HepG2 (cell line): ENCODE measurements around the gene GNA15. TPM values are rescaled to one million over a fixed set of nuclear protein-coding genes. Genes with fewer than 3 reads are reported as not detected.

Experiments
- ARNTL ChIP-seq: sonication (generic); formaldehyde crosslinking; IDR thresholded peaks from 2 replicates; pipeline ENCODE4 v1.4.0; 2020; ENCODE audit warnings: mild to moderate bottlenecking, missing genetic modification reagents
- HMGA1 ChIP-seq: sonication (generic); formaldehyde crosslinking; conservative IDR thresholded peaks from 2 replicates; pipeline ENCODE4 v1.4.0; 2020; ENCODE audit warnings: missing genetic modification reagents
- KDM2A ChIP-seq: sonication (generic); formaldehyde crosslinking; IDR thresholded peaks from 2 replicates; pipeline ENCODE4 v1.4.0; 2020; ENCODE audit warnings: low read depth, missing genetic modification reagents, borderline replicate concordance
- KLF12 ChIP-seq: sonication (generic); formaldehyde crosslinking; IDR thresholded peaks from 2 replicates; pipeline ENCODE4 v1.4.0; 2020; ENCODE audit warnings: missing genetic modification reagents, borderline replicate concordance
- KLF6 ChIP-seq: IDR thresholded peaks from 2 replicates; pipeline ENCODE4 v1.8.0; 2016; ENCODE audit warnings: missing biosample characterization, missing genetic modification reagents
- LCORL ChIP-seq, 2 experiments: fragments of 450-650 bp in 1 of 2; sonication (generic) in 1 of 2; formaldehyde crosslinking in 1 of 2; IDR thresholded peaks; 2 replicates each; pipeline versions ENCODE4 v1.5.0 to v1.6.1; 2017 to 2020; ENCODE audit warnings: antibody characterized with exemption in 1 of 2, missing genetic modification reagents in 1 of 2
- NFYB ChIP-seq: sonication (generic); formaldehyde crosslinking; IDR thresholded peaks from 2 replicates; pipeline ENCODE4 v1.4.0; 2020; ENCODE audit warnings: missing genetic modification reagents
- RBAK ChIP-seq: sonication (generic); formaldehyde crosslinking; IDR thresholded peaks from 2 replicates; pipeline ENCODE4 v1.5.1; 2020; ENCODE audit warnings: mild to moderate bottlenecking, missing genetic modification reagents
- RBFOX2 ChIP-seq: fragments of 200-400 bp; formaldehyde crosslinking; IDR thresholded peaks from 2 replicates; pipeline ENCODE4 v1.6.1; 2017; ENCODE audit warnings: low read depth, mild to moderate bottlenecking, low read length
- polyA plus RNA-seq, 8 experiments: library from polyadenylated mRNA; depleted of rRNA in 3 of 8; stranded (reverse) in 7 of 8; unstranded in 1 of 8; fragments of >200 nt; fragmentation: Illumina TruSeq in 4 of 8; extraction: Trizol in 4 of 8; gene quantifications; 2 replicates each; pipeline versions ENCODE4 v1.2.1 to v1.2.3, GENCODE V29; 2011 to 2016; ENCODE audit warnings: low read depth in 4 of 8, missing spikeins in 1 of 8, mixed read lengths in 1 of 8; ENCODE audit not compliant: insufficient read depth in 1 of 8
- total RNA-seq, 5 experiments: library from RNA; depleted of rRNA; stranded (reverse); fragments of >200 nt; fragmentation: Illumina TruSeq; extraction: Trizol; gene quantifications; 2 replicates each; pipeline ENCODE4 v1.2.3, GENCODE V29; 2016; ENCODE audit warnings: low read depth in 1 of 5
- TF ChIP-seq, protein P1 (sequence below): sonication (generic); formaldehyde crosslinking; IDR thresholded peaks from 2 replicates; pipeline ENCODE4 v1.5.0; 2020; ENCODE audit warnings: mild to moderate bottlenecking, missing genetic modification reagents
- TF ChIP-seq, protein P2 (sequence below): IDR thresholded peaks from 2 replicates; pipeline ENCODE4 v1.6.1; 2016; ENCODE audit warnings: mild to moderate bottlenecking
- TF ChIP-seq, protein P3 (sequence below): sonication (generic); formaldehyde crosslinking; IDR thresholded peaks from 2 replicates; pipeline ENCODE4 v1.5.0; 2020; ENCODE audit warnings: mild to moderate bottlenecking, missing genetic modification reagents
- TF ChIP-seq, protein P4 (sequence below): sonication (generic); formaldehyde crosslinking; IDR thresholded peaks from 2 replicates; pipeline ENCODE4 v1.8.1; 2023; ENCODE audit warnings: missing genetic modification reagents, inconsistent platforms, borderline replicate concordance
- TF ChIP-seq, protein P5 (sequence below): sonication (generic); formaldehyde crosslinking; IDR thresholded peaks from 2 replicates; pipeline ENCODE4 v1.8.0; 2022; ENCODE audit warnings: missing genetic modification reagents, mild to moderate bottlenecking, moderate library complexity, borderline replicate concordance
- TF ChIP-seq, protein P6 (sequence below): sonication (generic); formaldehyde crosslinking; conservative IDR thresholded peaks from 2 replicates; pipeline ENCODE4 v1.8.0; 2022; ENCODE audit warnings: missing genetic modification reagents
- TF ChIP-seq, protein P7 (sequence below): sonication (generic); formaldehyde crosslinking; IDR thresholded peaks from 2 replicates; pipeline ENCODE4 v1.8.0; 2022; ENCODE audit warnings: missing genetic modification reagents, low read depth, mild to moderate bottlenecking, borderline replicate concordance

The GNA15 gene
- total and polyA plus RNA-seq, 2 of the 13 experiments (the other 11 are each of a cell fraction or from before 2014, with no cell fraction given): not detected

DNA sequence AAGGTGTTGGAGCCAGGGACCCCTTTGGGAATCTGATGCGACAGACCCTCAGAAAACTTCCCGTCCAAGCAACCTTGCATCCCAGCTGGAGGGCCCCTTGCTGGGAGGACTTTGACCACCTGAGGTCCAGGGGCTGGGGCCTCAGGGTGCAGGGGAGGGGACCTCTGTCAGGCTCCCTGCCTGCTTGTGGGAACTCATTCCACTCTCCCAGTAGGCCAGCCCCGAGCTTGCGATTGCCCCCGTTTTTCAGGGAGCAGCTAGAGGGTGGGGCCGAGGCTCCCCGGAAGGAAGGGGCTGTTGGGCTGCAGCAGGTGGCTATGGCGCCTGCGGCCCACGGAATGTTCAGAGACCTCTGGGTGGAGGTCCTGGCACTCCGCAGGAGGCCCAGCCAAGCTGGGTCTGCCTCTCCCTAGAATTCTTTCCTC, 38.9 kb upstream of the GNA15 start (continued):
- TF ChIP-seq, protein P1, sequence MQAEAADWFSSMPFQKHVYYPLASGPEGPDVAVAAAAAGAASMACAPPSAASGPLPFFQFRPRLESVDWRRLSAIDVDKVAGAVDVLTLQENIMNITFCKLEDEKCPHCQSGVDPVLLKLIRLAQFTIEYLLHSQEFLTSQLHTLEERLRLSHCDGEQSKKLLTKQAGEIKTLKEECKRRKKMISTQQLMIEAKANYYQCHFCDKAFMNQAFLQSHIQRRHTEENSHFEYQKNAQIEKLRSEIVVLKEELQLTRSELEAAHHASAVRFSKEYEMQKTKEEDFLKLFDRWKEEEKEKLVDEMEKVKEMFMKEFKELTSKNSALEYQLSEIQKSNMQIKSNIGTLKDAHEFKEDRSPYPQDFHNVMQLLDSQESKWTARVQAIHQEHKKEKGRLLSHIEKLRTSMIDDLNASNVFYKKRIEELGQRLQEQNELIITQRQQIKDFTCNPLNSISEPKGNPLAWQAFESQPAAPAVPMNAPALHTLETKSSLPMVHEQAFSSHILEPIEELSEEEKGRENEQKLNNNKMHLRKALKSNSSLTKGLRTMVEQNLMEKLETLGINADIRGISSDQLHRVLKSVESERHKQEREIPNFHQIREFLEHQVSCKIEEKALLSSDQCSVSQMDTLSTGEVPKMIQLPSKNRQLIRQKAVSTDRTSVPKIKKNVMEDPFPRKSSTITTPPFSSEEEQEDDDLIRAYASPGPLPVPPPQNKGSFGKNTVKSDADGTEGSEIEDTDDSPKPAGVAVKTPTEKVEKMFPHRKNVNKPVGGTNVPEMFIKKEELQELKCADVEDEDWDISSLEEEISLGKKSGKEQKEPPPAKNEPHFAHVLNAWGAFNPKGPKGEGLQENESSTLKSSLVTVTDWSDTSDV (CRISPR knock-in tag): no peak
- TF ChIP-seq KLF12 (CRISPR knock-in tag) (no peak), NFYB (CRISPR knock-in tag) (no peak), KLF6 (CRISPR knock-in tag) (0 out of 2 replicates have a peak, but pooled peaks have one; percentile 20), ARNTL (CRISPR knock-in tag) (no peak), KDM2A (CRISPR knock-in tag) (no peak; the same call in 1 of the 2 replicates), RBFOX2 (no peak), HMGA1 (no peak), RBAK (CRISPR knock-in tag) (no peak), LCORL (IDR thresholded peaks at IDR 0.05) (no peak), LCORL (CRISPR knock-in tag; IDR thresholded peaks at IDR 0.05) (no peak; the same call in 1 of the 2 replicates)
- TF ChIP-seq, protein P2, sequence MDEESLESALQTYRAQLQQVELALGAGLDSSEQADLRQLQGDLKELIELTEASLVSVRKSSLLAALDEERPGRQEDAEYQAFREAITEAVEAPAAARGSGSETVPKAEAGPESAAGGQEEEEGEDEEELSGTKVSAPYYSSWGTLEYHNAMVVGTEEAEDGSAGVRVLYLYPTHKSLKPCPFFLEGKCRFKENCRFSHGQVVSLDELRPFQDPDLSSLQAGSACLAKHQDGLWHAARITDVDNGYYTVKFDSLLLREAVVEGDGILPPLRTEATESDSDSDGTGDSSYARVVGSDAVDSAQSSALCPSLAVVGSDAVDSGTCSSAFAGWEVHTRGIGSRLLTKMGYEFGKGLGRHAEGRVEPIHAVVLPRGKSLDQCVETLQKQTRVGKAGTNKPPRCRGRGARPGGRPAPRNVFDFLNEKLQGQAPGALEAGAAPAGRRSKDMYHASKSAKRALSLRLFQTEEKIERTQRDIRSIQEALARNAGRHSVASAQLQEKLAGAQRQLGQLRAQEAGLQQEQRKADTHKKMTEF (CRISPR knock-in tag): 0 out of 2 replicates have a peak, but pooled peaks have one; percentile 13
- TF ChIP-seq, protein P3, sequence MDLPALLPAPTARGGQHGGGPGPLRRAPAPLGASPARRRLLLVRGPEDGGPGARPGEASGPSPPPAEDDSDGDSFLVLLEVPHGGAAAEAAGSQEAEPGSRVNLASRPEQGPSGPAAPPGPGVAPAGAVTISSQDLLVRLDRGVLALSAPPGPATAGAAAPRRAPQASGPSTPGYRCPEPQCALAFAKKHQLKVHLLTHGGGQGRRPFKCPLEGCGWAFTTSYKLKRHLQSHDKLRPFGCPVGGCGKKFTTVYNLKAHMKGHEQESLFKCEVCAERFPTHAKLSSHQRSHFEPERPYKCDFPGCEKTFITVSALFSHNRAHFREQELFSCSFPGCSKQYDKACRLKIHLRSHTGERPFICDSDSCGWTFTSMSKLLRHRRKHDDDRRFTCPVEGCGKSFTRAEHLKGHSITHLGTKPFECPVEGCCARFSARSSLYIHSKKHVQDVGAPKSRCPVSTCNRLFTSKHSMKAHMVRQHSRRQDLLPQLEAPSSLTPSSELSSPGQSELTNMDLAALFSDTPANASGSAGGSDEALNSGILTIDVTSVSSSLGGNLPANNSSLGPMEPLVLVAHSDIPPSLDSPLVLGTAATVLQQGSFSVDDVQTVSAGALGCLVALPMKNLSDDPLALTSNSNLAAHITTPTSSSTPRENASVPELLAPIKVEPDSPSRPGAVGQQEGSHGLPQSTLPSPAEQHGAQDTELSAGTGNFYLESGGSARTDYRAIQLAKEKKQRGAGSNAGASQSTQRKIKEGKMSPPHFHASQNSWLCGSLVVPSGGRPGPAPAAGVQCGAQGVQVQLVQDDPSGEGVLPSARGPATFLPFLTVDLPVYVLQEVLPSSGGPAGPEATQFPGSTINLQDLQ (CRISPR knock-in tag): no peak
- TF ChIP-seq, protein P4, sequence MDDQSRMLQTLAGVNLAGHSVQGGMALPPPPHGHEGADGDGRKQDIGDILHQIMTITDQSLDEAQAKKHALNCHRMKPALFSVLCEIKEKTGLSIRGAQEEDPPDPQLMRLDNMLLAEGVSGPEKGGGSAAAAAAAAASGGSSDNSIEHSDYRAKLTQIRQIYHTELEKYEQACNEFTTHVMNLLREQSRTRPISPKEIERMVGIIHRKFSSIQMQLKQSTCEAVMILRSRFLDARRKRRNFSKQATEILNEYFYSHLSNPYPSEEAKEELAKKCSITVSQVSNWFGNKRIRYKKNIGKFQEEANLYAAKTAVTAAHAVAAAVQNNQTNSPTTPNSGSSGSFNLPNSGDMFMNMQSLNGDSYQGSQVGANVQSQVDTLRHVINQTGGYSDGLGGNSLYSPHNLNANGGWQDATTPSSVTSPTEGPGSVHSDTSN (CRISPR knock-in tag): no peak
- TF ChIP-seq, protein P5, sequence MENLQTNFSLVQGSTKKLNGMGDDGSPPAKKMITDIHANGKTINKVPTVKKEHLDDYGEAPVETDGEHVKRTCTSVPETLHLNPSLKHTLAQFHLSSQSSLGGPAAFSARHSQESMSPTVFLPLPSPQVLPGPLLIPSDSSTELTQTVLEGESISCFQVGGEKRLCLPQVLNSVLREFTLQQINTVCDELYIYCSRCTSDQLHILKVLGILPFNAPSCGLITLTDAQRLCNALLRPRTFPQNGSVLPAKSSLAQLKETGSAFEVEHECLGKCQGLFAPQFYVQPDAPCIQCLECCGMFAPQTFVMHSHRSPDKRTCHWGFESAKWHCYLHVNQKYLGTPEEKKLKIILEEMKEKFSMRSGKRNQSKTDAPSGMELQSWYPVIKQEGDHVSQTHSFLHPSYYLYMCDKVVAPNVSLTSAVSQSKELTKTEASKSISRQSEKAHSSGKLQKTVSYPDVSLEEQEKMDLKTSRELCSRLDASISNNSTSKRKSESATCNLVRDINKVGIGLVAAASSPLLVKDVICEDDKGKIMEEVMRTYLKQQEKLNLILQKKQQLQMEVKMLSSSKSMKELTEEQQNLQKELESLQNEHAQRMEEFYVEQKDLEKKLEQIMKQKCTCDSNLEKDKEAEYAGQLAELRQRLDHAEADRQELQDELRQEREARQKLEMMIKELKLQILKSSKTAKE (CRISPR knock-in tag): no peak
- TF ChIP-seq, protein P6, sequence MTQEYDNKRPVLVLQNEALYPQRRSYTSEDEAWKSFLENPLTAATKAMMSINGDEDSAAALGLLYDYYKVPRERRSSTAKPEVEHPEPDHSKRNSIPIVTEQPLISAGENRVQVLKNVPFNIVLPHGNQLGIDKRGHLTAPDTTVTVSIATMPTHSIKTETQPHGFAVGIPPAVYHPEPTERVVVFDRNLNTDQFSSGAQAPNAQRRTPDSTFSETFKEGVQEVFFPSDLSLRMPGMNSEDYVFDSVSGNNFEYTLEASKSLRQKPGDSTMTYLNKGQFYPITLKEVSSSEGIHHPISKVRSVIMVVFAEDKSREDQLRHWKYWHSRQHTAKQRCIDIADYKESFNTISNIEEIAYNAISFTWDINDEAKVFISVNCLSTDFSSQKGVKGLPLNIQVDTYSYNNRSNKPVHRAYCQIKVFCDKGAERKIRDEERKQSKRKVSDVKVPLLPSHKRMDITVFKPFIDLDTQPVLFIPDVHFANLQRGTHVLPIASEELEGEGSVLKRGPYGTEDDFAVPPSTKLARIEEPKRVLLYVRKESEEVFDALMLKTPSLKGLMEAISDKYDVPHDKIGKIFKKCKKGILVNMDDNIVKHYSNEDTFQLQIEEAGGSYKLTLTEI: no peak
- TF ChIP-seq, protein P7, sequence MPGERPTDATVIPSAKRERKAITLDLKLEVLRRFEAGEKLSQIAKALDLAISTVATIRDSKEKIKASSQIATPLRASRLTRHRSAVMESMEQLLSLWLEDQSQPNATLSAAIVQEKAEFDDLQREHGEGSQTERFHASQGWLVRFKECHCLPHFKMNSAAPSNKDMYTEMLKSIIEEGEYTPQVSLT (CRISPR knock-in tag): no peak
